Kidney epithelial cell (primary cell): Measurements from ENCODE around the gene SELENOM. TPM values are rescaled to one million over a fixed set of nuclear protein-coding genes. Genes with fewer than 3 reads are reported as not detected.
"Not testable (repeated sequence)": the region's sequence is repeated elsewhere in the genome, so short reads cannot be mapped to it uniquely, and the experiment has no call there.

Source experiments
- DNase-seq: peaks from one replicate; pipeline ENCODE4 v3.0.0-alpha.2; 2010; ENCODE audit warnings: low read depth
- H3K27me3 ChIP-seq: 2 replicates; pipeline ENCODE4 v1.6.0; 2011; ENCODE audit warnings: low read length; ENCODE audit not compliant: control insufficient read depth, insufficient read depth
- H3K36me3 ChIP-seq: 2 replicates; pipeline ENCODE4 v1.5.1; 2011; ENCODE audit warnings: low read length; ENCODE audit not compliant: control insufficient read depth, insufficient read depth
- H3K4me3 ChIP-seq: 2 replicates; pipeline ENCODE4 v1.5.1; 2011; ENCODE audit warnings: low read depth, mild to moderate bottlenecking, control low read depth, low read length
- CTCF ChIP-seq: IDR thresholded peaks from 2 replicates; pipeline ENCODE4 v1.5.1; 2011; ENCODE audit warnings: mild to moderate bottlenecking, moderate library complexity, low read length, control low read depth, inconsistent platforms; ENCODE audit not compliant: insufficient read depth, poor library complexity, severe bottlenecking
- total RNA-seq: library from RNA; depleted of rRNA; stranded (reverse); fragments of >200 nt; gene quantifications from 2 replicates; pipeline ENCODE4 v1.2.3, GENCODE V29; 2015

The SELENOM gene
- total RNA-seq, 1 donor from 2014 or later = 55.2 TPM

DNA sequence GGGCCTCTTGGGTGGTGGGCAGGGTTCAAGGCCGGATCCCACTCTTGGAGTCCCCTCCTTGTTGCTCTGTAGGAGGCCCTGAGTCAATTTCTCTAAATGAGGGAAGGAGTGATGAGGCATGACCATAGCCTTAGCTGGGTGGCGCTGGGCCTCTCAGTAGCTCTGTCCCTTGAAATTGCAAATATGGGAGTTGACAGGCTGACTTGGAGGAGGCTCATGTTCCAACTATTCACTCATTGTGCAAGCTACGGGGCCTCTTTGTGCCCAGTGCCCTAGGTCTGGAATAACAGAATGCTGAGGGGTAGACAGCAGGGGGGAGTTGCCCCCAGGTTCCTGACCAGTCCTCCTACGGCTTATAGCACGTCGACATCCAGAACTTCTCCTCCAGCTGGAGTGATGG is 8.0 kb downstream of the SELENOM start:
- Histone ChIP-seq H3K27me3 (no peaks in the 10 kb centered on the region), H3K36me3 (peaks cover 15% of the 10 kb centered on the region), H3K4me3 (no peak overlapping the region)
- no peak for DNase-seq
- TF ChIP-seq CTCF = no peak

GRCh38 chr22:31098632-31099110 is 8.7 kb downstream of the SELENOM start:
- TF ChIP-seq CTCF = no peak
- Histone ChIP-seq H3K36me3 (peaks cover 16% of the 10 kb centered on the region), H3K27me3 (no peaks in the 10 kb centered on the region), H3K4me3 (no peak overlapping the region)
- no peak for DNase-seq

DNA sequence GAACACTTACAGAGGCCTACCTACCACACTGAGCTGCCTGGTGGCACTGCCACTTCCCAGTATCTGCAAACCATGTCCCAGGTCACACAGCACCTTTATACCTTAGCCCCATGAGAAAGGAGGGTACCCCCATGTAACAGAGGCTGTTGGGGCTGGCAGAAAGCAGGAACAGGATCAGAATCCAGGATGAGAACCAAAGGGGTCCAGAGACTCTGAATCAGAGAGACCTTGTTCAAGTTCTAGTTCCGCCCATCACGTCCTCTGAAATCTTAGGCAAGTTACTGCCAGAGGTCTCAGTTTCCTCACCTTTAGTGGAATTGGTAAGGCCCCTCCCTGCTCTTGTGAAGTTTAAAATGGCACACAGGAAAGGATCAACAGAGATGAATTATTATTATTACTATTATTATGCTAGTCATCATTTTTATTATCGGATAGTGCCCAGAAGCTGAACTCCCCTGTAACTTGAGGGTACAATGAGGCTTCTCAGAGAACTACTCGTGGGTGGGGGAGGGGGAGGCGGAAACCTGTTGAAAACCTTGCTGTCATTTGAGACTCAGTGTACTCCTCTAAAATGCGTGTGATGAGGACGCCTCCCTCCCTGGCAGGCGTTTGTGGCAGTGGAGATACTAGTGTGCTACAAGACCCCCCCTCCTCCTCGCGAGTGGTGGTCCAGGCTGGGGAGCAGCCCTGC is 9.3 kb downstream of the SELENOM start:
- DNase-seq = no peak
- Histone ChIP-seq H3K36me3 (peaks cover 16% of the 10 kb centered on the region), H3K27me3 (no peaks in the 10 kb centered on the region), H3K4me3 (no peak overlapping the region)
- TF ChIP-seq CTCF = no peak

GRCh38 chr22:31097539-31097938 is 9.8 kb downstream of the SELENOM start:
- H3K27me3 ChIP-seq, DNase-seq, H3K4me3 ChIP-seq: not testable (repeated sequence)
- H3K36me3 ChIP-seq = peaks cover 16% of the 10 kb centered on the region

DNA sequence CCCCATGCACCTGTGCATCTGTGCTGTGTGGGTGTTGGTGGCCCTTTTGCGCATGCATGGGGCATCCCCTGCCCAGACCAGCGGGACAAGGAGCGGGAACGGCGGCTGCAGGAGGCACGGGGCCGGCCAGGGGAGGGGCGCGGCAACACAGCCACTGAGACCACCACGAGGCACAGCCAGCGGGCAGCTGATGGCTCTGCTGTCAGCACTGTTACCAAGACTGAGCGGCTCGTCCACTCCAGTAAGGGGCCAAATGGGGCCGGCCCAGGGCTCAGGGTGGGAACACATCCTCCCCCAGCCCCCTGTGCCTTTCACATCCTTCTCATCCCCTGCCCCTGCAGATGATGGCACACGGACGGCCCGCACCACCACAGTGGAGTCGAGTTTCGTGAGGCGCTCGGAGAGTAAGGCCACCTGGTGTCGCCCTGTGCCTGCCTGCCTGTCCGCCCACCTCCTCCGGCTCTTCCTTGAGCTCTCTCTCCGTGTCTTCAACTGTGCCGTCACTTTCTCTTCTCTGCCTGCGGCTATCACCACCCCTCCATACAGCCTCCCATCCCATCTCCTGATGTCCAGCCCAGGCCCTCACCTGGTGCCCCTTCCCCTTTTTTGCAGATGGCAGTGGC is 10.6 kb downstream of the SELENOM start:
- no peak for DNase-seq
- Histone ChIP-seq H3K27me3 (no peaks in the 10 kb centered on the region), H3K36me3 (peaks cover 19% of the 10 kb centered on the region), H3K4me3 (no peak overlapping the region)
- TF ChIP-seq CTCF = no peak

GRCh38 chr22:31095637-31096249 is 11.6 kb downstream of the SELENOM start:
- H3K27me3 ChIP-seq = no peaks in the 10 kb centered on the region
- DNase-seq = no peak
- no peak for TF ChIP-seq CTCF
- peaks cover 19% of the 10 kb centered on the region for H3K36me3 ChIP-seq
- no peak overlapping the region for H3K4me3 ChIP-seq
